Measurements from ENCODE around the gene BMP8B.

- no peak for TF ChIP-seq CTCF (IDR thresholded peaks at IDR 0.05)
- no peak for TF ChIP-seq POLR2A (IDR thresholded peaks at IDR 0.05)
Observed at GRCh38 chr1:39760074-39761008, 28.3 kb downstream of the BMP8B start.

Measured in heart left ventricle (tissue), 13 donors.